Amniotic epithelial cell (primary cell): ENCODE measurements around the gene SCRT2.
"Not testable (repeated sequence)": the region's sequence is repeated elsewhere in the genome, so short reads cannot be mapped to it uniquely, and the experiment has no call there.

Experiments
- DNase-seq: peaks from one replicate; pipeline ENCODE4 v3.0.0-alpha.2; 2010; ENCODE audit warnings: low read depth

The SCRT2 gene

GRCh38 chr20:653110-653589, 22.5 kb downstream of the SCRT2 start, which contains the start of gene SRXN1:
Gene SRXN1, minus strand, starts transcription at chr20:653200. Its CDS starts 15 bp downstream, at chr20:653185.
- peak; percentile 90 for DNase-seq

DNA sequence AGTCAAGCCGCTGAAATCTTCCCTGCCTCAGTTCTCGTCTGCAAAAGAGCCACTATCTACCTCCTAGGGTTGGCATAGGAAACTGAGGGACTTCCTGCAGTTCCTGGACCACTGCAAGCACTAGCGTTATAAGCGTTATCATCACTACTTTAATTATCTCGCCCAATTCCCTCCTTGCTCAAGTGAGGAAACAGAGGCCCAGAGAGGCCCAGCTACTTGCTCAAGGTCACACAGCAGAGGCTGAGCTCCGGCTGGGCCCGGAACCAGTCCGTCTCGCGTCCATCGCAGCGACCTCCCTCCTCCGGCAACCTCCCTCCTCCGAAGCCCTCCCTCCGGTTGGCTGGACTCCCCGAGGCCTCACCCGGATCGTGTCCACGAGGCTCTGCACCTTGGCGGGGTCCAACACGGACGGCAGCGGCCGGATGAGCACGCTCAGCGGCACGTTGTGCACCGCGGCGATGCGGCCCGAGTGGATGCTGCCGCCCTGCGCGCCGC, 22.9 kb downstream of the SCRT2 start:
- DNase-seq: peak; percentile 52

- no peak for DNase-seq
These were observed 23.6 kb downstream of the SCRT2 start for GRCh38 chr20:651713-652614.

GRCh38 chr20:650954-651353, 24.6 kb downstream of the SCRT2 start:
- peak; percentile 21 for DNase-seq

DNA sequence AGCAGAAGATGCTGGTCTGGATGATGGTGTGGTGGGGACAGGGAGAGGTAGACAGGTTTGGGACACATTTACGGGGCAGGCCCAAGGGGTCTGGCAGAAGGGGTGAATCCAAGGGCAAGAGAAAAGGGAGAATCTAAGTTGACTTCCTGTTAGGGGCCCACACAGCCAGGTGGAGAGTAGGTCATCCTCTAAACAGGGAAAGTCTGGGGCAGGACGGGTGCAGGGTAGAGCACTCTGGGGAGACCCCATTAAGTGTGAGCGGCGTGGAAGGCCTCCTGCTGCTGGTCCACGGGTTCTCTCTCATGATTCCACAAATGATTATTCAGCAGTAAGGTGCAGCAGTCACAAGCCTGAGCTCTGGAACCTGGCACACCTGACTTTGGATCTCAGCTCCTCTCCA, 25.3 kb downstream of the SCRT2 start:
- no peak for DNase-seq

DNA sequence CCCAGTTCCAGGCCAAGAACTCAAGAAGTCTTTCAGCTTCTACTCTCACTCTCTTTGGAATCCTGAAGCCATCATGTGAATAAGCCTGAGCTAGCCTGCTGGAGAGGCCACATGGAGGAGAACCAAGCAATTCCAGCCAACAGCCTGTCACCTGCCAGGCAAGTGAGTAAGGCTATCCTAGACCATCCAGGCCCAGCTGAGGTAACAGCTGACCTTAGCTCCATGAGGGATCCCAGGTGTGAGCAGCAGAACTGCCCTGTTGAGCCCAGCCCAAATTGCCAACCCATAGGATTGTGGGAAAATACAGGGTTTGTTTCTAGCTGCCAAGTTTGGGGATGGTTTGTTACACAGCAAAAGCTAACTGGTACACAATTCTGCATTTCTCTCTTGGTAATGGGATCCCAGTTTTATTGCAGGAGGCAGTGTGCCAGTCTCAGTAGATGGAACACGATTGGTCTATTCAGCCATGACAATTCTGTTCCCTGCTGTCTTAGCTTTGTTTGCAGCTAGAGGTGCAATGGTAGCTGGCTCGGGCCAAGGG, 28.1 kb downstream of the SCRT2 start:
- no peak for DNase-seq

DNA sequence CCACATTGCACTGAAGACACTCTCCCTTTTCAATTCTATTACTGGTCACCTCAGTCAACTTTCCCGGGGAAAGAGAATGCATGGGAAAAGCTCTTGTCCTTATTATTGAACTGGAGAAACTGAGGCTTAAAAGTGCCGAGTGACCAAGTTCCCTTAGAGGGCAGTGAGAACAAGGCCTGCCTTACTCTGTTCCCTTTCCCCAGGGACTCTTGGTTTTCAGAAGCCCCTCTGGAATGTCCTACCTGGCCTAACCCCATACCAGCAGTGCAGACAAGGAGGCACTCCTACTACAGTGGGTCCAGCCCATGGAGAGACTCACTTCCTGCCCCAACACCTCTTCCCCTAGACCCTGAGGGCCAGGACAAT, 28.8 kb downstream of the SCRT2 start:
- no peak for DNase-seq

DNA sequence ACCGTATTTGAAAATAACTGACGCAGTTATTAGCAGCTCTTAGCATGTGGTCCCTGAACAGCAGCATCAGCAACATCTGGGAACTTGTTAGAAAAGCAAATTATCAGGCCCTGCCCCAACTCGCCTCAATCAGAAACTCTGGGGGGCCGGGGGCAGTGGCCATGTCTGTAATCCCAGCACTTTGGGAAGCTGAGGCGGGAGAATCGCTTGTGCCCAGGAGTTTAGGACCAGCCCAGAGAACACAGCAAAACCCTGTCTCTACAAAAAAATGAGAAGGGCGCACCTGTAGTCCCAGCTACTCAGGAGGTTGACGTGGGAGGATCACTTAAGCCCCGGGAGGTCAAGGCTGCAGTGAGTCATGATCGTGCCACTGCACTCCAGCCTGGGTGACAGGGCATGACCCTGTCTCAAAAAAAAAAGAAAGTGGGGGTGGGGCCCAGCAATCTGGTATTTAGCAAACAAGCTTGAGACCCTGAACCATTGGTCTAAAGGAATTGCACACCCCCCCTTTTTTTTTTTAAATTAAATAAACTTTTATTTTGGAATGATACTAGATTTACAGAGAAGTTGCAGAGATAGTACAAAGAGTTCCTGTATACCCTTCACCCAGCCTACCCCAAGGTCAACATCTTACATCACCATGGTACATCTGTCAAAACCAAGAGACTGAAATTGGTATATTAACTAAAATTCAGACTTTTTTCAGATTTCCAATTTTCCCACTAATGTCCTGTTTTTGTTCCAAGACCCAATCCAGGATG, 29.3 kb downstream of the SCRT2 start:
- no peak for DNase-seq

- peak; percentile 46 for DNase-seq
These were observed 30.1 kb downstream of the SCRT2 start for GRCh38 chr20:645318-646106.

GRCh38 chr20:644692-645317, 30.8 kb downstream of the SCRT2 start:
- no peak for DNase-seq

DNA sequence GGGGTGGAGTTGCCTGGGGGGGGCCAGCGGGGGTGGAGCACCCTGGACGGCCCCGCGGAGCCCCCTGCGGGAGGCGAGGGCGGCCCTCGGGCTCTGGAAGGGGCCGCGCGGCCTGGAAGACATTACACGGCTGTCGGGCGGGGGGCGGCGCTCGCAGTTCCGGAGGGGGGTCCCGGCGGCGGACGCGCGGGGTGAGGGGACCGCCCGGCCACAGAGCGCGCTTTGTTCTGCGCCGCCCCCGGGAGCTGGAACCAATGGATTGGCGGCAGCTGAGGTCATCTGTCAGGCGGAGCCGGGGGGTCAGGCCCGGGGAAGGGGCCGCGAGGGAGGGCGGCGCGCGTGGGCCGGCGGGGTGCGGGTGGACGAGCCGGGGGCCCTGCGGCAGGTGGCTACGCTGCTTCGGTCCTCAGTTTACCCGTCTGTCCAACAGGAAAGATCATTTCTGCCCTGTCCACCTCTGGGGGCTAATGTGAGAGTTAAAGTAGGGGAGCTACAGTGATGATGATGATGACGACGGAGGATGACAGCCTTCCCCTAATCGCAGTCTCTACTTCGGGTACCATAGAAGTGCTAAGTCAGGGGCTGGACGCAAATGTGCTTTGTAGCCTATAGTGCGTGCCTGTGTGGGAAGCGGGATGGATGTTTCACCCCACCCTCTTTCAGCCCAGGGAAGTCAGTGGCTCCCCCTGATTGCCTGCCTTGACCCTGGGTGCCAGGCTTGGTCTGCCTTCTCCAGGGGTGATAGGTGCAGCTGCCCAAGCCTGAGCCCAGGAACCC, 33.0 kb downstream of the SCRT2 start:
- no peak for DNase-seq

DNA sequence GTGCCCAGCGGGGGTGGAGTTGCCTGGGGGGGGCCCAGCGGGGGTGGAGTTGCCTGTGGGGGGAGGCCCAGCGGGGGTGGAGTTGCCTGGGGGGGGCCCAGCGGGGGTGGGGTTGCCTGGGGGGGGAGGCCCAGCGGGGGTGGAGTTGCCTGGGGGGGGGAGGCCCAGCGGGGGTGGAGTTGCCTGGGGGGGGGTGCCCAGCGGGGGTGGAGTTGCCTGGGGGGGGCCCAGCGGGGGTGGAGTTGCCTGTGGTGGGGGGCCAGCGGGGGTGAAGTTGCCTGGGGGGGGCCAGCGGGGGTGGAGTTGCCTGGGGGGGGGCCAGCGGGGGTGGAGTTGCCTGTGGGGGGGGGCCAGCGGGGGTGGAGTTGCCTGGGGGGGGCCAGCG, 33.6 kb downstream of the SCRT2 start:
- not testable (repeated sequence) for DNase-seq

GRCh38 chr20:641516-641875, 34.1 kb downstream of the SCRT2 start:
- DNase-seq: no peak

GRCh38 chr20:640674-641515, 34.7 kb downstream of the SCRT2 start:
- DNase-seq: no peak

DNA sequence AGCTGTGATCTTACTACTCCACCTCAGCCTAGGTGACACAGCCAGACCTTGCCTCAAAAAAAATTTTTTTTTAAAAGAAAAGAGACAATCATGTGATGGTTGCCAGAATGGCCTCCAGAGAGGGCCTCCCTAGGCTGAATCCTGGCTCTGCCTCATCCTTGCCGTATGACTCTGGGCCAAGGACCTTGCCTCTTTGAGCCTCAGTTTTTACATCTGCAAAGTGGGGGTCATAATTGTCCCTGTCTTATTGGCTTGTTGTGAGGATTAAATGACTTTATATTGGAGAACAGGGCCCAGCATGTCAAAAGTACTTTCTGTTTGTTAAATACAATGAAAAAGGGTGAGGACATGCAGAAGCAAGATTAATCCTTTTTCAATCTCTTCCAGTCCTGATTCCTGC, 37.0 kb downstream of the SCRT2 start:
- no peak for DNase-seq

GRCh38 chr20:637559-637958, 38.0 kb downstream of the SCRT2 start:
- DNase-seq: no peak

DNA sequence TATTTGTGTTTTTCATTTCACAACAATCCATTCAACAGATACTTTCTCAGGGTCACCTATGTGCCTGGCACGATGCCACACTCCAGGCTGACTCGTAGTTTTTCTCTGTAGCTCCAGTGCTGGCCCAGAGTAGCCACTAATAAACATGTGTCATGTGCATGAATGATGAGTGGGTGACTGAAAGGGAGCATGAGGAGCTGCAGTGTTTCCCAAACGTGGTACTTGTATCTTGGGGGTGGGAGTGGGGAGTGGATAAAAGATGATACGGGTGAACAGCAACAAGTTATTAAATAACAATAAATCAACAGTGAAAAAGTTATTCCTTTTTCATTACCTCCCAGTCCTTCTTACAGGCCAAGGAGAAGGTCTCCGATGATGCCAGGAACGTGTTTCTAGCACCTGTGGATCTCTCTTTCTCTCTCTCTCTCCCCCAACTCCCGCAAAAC, 39.7 kb downstream of the SCRT2 start:
- no peak for DNase-seq

GRCh38 chr20:635028-635892, 40.3 kb downstream of the SCRT2 start:
- DNase-seq: no peak
